GM21528 (cell line): ENCODE data around the gene ANKS1B.
"Not testable (repeated sequence)": the region's sequence is repeated elsewhere in the genome, so short reads cannot be mapped to it uniquely, and the experiment has no call there.

Experiments used
- ATAC-seq: cut with Tn5 transposase; IDR thresholded peaks from one replicate; pipeline ENCODE4 v1.9.1; 2021; ENCODE audit warnings: mild to moderate bottlenecking, moderate library complexity; ENCODE audit not compliant: unreplicated experiment, low FRiP score

Gene ANKS1B

DNA sequence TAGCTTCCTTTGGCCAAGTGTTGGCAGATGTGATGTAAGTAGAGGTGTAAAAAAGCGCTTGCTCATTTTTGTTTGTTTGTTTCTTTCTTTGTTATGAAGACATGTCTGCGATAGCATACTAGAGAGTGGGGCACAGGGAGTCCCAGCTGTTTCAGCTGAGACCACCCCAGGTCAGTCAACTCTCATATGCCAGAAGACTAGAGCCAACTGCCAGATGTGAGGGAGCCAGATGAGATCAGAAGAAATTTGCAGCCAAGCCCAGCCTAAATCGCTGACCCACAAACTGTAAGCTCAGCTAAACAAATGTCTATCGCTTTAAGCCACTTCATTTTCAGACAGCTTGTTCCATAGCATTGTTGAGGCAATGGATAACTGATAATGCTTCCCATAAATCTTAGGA is 942.5 kb downstream of the ANKS1B start:
- no peak for ATAC-seq

DNA sequence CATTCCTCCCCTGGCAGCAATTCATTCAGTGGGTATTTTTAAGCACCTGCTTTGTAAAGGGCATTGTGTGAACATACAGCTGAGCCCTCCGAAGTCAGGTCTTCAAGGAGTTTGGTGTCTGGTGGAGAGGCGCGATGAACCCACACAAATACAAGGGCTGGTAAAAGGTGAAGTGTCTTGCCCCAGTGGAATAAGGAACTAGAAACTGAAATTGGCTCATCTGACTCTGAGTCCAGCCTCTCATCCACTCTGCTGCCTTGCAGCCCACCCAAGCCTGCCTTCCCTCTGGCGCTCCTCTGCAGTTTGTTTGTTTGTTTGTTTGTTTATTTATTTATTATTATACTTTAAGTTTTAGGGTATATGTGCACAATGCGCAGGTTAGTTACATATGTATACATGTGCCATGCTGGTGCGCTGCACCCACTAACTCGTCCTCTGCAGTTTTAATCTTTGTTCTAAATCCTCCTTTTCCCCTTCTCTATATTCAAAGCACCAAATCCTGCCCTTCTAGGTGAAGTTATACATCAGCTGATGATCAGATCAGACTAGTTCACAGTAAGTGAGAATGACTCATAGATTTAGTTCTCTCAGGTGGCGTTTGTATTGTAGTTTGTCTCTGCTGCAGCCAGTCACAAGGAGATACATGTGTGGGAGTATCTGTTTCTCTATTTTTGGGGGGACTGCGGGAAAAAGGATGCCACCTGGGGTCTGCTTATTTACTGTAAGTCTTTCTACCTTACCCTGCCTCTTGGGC is 945.2 kb downstream of the ANKS1B start:
- no peak for ATAC-seq

DNA sequence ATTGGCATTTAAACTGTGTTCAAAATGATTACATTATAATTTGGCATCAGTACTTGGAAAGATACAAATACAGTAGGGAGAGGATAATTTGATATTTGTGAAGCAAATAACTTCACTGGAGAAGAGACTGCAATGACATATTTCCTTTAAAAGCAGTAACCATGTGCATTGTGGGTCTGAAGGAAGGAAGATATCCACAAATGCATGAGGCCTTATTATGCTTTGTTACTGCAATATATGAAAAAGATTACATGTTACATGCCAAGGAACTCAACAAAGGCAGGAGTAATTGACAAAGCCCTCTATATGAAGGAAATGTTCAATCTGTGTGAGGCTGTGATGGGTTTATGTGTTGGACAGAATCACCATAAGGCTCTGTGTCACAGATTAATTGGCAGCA is 948.2 kb downstream of the ANKS1B start:
- no peak for ATAC-seq

DNA sequence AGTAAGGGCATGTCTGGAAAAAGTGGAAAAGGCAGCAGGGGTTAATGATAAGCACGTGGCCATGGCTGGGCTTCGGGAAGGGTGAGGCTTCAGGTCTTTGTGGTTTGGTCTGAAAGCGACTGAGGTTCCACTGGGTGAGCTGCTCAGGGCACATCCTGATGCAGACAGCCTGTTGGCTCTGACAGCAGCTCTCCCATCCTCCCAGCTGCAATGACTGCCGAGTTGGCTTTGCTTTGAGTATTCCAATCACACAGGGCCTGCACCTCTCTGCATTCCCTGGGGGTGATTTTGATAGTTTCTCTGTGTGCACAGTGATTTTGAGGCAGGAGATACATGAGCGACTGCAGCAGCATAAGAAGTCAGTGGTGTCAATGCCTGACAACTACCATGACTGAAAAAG is 948.9 kb downstream of the ANKS1B start:
- ATAC-seq, result no peak

DNA sequence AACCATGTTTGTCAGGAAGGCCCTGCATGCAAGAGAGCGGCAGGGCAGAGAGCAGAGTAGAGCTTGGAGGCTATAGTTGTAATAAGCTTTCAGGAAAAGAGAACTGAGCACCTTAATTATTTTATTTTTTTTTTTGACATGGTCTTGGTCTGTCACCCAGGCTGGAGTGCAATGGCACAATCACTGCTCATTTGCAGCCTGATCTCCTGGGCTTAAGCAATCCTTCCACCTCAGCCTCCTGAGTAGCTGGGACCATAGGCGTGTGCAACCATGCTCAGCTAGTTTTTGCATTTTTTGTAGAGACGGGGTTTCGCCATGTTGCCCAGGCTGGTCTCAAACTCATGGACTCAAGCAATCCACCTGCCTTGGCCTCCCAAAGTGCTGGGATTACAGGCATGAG is 950.5 kb downstream of the ANKS1B start:
- not testable (repeated sequence) for ATAC-seq

DNA sequence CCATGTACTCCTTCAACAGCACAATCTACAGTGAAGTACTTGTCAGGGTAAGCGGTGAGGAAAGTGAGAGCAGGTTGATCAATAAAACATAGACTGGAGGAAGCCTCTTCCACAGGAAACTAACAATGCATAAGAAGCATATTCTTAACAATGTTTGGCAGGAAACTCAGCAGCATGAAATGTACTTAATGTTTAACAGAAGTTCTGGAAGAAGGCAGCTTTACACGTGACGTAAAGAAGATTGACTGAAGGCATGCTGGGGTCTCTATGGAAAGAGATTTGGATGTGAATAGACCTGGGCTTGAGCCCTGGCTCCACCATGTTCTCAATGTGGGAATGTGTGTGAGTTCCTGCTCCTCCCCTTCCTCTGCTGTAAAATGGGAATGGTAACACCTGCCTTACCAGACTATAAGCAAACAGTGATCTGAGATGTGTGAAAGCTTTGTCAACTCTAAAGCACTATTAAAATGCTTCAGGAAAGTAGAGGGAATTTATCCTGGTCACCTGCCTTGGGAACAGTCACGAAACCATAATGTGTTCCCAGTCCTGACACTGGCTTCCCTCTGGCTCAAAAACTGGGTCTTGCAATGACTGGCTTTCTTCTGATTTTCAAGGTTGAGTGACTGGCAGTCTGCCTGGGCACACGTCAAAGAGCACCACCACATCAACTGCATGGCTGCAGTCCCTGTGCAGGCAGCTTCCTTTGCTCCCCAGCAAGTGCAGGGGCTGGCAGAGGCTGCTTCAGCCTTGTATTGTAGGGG is 955.0 kb downstream of the ANKS1B start:
- ATAC-seq, result no peak

DNA sequence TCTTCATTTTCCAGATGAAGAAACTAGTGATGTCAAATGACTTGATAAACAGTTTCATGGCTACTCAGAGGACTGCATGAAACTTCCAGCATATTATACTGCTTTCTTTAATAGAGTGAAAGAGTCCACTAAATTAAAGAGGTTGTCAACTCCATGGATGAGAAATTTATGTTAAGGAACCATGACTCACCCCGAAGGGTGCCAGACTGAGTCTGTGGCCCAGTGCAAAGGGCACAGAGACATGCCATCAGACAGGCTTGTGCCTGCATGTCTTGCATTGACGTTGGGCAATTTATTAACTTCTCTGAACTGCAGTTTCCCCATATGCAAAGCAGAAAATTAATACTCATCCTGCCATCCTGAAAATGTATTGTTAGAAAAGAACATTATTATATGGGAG is 957.3 kb downstream of the ANKS1B start:
- ATAC-seq, result no peak

DNA sequence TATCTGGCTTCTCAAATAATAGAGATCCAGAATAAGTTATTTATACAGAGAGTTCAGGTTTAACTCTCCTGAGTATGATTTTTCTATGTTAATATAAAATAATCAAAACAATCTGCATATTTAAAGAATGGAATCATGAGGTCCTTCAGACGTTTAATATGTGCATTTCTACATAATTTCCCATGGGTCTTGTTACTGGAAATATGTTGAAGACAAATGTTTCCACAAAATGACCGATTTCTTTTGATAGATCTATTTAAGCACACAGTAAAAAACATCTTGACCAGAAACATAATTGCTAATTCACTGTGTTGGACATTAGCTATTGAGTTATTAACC is 957.7 kb downstream of the ANKS1B start:
- no peak for ATAC-seq

DNA sequence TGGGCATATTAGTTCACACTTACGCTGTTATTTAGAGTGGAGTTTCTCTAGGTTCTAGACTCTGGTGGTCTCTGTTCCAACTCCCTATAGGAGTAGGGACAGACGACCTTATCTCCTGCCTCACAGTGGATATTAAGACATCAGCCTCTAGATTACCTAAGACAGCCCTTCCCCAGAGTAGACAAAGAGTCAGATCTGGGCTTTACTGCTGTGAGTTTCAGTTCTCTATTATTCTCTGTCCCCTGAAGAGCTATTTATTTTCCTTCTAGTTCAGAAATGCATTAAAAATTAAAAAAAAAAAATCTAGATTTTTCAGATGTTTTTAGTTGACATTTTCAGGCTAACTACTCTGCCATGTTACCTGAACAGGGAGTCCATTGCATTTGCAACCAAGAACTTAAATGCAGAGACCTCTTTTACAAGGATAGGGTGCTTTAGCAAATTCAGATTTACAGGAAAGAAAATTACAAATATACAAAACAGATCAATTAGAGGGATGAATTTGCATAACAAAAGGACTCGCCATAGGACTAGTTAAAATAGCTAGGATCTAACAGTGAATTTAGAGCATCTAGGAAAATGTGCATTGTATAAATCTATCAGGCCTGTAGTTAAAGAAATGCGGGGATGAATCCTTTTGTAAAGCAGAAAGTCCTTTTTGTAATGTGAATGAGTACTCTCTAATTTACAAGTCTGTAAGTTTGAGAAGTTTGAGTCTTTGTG is 958.2 kb downstream of the ANKS1B start:
- ATAC-seq, result no peak

DNA sequence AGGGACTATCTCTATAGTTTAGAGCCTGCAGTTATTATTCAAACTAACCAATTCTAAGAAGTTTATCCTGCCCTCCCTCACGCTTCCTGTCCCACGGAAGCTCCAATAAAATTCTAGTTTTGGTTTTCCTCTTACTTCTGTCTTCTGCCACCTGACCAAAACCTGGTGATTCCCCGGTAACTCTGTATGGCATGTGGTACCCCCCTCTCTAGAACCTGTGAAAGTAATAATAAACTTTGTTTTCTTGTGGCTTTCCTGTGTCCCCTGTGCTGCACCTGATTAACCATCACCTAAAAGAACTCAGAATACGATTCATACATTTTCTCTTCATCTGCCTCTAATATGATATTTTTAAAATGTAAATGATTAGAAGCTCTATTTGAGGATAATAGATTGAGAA is 959.9 kb downstream of the ANKS1B start:
- ATAC-seq, result no peak

DNA sequence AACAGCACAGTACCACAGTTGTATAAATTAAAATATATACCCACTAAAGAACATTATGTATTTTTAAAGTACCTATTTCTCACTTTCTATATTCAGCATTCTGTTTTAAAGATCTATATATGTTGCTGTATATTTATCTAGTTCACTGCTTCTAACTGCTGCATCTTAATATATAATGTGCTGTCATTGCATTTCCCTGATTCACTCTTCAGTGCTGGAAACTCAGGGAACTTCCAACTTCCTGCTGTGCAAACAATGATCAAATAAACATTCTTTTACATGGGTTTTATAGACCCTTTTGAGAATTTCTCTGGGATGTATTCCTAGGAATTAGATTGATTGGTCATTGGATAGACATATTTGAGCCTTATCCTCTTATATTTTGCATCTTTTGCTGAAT is 960.5 kb downstream of the ANKS1B start:
- no peak for ATAC-seq

DNA sequence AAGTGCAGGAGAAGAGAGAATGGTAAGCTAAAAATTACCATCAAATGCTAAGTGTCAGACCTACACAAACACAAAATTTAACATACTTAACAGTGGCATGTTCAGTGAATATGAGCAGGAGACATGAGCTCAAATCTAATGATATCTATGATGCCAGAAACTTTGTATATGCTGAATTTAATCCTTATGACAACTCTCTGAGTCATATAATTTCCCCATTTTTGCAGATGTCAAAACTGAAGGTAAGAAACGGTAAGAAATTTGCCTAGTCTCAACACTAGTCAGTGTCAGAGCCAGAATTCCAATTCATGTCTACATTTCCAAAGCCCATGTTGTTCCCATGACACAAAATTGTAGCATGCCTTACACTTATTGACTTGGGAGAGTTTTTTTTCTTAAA is 963.9 kb downstream of the ANKS1B start:
- ATAC-seq, result no peak

DNA sequence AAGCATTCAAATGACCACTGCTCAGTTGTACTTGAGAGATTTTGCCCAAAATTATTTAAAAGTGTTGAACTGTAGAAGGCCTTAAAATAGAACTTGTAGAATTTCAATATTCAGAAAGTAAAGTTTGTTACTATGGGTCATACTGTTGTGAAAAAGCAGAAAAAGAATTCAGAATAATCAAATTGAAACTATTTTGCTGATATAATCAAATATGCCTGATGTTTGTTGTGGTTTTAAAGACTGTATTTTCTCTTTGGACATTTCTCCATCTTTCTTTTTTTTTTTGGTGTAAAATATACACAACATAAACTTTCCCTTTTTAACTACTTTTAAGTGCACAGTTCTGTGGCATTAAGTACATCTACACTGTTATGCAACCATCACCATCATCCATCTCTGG is 964.9 kb downstream of the ANKS1B start:
- ATAC-seq, result no peak

DNA sequence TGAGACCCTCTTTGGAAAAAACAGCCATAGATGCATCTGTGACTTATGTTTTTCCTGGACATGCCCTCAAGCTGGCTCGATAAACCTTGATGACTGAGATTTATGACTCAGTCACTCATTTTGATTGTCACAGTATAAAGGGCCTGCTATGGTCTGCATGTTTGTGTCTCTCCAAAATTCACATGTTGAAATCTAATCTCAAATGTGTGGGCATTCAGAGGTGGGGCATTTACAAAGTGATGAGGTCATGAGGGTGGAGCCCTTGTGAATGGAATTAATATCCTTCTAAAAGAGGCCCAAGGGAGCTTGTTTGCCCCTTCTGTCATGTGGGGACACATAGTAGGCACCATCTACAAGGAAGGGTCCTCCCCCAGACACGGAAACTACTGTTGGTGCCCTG is 966.8 kb downstream of the ANKS1B start:
- no peak for ATAC-seq

DNA sequence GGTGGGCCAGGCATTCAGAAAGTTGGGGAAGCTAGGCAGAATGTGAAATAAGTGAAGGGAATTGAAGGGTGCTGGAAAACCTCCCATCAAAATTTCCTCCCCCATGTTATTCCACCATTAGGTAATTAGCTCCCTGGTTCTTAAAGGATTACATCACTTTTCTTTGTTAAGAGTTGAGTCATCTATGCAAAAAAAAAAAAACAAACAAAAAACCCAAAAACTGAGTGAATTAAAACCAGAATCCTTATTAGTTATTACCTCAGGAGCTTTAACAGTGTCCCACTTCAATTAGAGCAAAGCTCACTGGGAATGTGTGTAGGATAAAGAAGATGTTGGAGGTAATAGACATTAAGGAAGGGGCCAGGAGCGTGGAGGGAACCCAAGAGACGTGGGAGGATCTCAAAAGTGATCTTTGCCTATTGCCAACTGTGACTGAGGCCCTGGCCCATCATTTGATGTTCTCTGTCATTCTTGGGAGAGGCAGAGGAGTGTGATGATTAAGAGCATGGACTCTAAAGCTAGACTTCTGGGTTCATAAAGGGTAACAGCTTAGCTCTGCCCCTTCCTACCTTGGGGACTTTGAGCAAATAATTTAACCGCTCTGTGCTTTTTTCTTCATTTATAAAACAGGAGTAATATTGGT is 975.0 kb downstream of the ANKS1B start:
- no peak for ATAC-seq

DNA sequence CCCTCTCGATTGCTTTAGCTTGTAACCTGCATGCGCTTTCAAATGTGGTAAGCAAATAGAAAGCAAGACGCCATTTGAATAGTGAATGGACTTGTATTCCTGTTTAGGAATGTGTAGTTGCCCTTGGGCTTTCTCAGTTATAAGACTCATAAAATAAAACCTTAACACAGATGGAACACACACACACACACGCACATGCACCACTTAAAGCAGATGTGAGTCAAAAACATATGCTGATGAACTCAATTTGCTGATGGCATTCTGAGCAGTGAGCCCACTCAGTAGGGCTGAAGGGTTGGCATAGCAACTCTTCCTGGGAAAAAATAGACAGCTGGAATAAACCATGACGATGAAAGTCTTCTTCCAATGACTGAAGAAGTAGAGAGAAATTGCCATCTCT is 979.1 kb downstream of the ANKS1B start:
- ATAC-seq, result no peak

DNA sequence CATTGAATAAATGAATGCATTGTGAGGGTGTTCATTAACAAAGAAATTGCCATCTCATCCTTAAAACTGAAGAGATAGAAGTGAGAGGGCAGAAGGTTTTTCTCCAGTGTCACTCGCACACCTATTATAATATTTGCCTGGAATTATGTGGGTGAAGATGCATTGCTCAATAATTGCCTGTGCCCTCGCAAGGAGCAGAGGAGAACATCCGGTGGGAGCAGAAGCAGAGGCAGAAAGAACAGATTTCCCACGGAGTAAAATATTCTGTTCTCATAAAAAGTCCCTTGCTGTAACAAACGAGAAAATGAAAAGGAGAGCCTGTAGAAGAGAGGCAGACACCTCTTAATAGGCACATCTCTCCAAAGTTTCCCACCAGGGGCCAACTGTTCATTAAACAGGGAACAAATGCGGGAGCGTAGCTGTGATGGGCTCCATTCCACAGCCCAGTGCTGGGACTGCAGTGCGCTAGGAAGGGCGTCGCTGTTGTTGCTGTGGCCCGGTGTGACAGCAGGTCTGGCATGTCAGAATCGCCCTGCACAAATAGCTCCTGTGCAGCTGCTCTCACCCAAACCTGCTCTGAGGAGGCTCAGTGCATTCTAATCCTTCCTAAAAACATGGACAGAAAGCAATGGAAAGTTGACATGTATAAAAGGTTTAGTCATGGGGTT is 979.8 kb downstream of the ANKS1B start:
- no peak for ATAC-seq

DNA sequence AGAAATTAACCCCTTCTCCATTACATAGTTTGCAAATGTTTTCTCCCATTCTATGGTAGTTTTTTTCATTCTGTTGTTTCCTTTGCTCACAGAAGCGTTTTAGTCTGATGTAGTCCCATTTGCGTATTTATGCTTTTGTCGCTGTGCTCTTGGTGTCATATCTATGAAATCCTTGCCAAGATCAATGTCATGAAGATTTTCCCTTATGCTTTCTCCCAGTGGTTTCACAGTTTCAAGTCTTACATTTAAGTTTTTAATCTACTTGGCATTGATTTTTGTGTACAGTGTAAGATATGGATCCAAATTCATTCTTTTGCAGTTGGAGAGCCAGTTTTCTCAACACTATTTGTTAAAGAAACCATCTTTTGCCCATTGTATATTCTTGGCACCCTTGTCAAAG is 982.0 kb downstream of the ANKS1B start:
- ATAC-seq, result no peak

DNA sequence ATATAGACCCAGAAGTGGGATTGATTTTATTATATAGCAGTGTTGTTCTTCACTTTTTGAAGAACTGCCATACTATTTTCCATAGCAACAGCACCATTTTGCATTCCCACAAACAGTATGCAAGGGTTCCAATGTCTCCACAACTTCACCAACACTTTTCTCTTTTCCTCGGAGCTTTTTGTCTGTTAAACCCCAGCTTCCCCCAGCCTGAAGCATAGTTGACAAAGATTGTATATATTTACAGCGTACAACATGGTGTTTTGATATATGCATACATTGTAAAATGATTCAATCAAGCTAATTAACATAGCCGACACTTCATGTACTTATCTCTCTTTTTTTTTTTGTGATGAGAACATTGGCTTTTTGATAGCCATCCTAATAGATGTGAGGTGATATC is 982.6 kb downstream of the ANKS1B start:
- ATAC-seq, result no peak

DNA sequence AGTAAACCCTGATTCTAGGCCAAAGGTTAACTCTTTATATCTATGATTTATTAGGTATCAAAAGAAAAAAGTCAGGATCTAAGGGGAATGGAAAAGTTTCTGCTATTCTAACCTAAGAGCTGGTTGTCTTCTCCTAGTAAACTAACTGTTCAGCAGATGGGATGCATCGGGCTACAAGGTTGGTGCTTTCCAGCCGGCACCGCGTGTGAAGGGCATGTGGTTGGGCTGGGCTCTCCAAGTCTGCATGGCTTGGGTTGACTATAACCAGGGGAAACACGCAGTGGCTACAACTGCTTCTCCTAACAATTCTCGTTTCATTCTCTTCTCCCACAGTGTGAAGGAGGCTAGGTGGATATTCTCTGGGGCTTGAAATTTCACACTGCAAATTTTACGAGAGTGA is 985.2 kb downstream of the ANKS1B start:
- ATAC-seq, result no peak
